GM12892 (cell line): ENCODE measurements around the gene PATL2.

Experiments
- POLR2A ChIP-seq: IDR thresholded peaks from 2 replicates; pipeline ENCODE4 v1.6.1; 2011; ENCODE audit warnings: low read depth, low read length, control low read depth
- POLR2AphosphoS5 ChIP-seq: IDR thresholded peaks from 2 replicates; pipeline ENCODE4 v1.6.1; 2011; ENCODE audit warnings: low read depth, low read length, control low read depth
- TAF1 ChIP-seq: IDR thresholded peaks from 2 replicates; pipeline ENCODE4 v1.6.1; 2011; ENCODE audit warnings: low read depth, mild to moderate bottlenecking, control low read depth, low read length, borderline replicate concordance

- TF ChIP-seq POLR2AphosphoS5 (no peak), POLR2A (no peak), TAF1 (no peak)
Observed at GRCh38 chr15:44694416-44694815, 16.7 kb downstream of the PATL2 start.
